HepG2 (cell line): ENCODE measurements around the gene CAND2. TPM values are rescaled to one million over a fixed set of nuclear protein-coding genes. Genes with fewer than 3 reads are reported as not detected.
"Not testable (repeated sequence)": the region's sequence is repeated elsewhere in the genome, so short reads cannot be mapped to it uniquely, and the experiment has no call there.

Experiments used
- ATAC-seq: fragments of 200-7000 bp; cut with Tn5 transposase; 3 replicates; pipeline ENCODE4 v1.9.1; 2020; ENCODE audit warnings: mild to moderate bottlenecking, moderate library complexity
- BruUV-seq: library from RNA; stranded (reverse); fragments of 400-500 nt; replicated peaks from 2 replicates; lab custom pipeline; 2021; lab: Mats Ljungman, UMichigan
- CTCF ChIA-PET: fragments of 300-600 bp; formaldehyde crosslinking; extraction: SDS; loops from one replicate; lab custom pipeline; 2021; ENCODE audit warnings: low total read pairs, inconsistent platforms, low intra/inter-chr PET ratio; lab: Yijun Ruan, JAX
- POLR2A ChIA-PET: fragments of 350-600 bp; sonication (Branson Sonifier 250); formaldehyde crosslinking; loops from one replicate; lab custom pipeline; 2020; ENCODE audit warnings: antibody characterized with exemption, inconsistent platforms; lab: Yijun Ruan, JAX
- DNase-seq: peaks from one replicate; pipeline ENCODE4 v3.0.0-alpha.2; 2015; ENCODE audit warnings: low spot score
- FAIRE-seq: peaks from 3 replicates; lab custom pipeline; 2011; peaks lifted over from hg19 to GRCh38; lab: Jason Lieb, UNC
- H2AFZ ChIP-seq: one replicate; pipeline ENCODE4 v1.6.1; 2011; ENCODE audit warnings: low read length, inconsistent platforms
- H3K27ac ChIP-seq: fragments of 300-600 bp; 3 replicates; pipeline ENCODE4 v1.8.0; 2011; ENCODE audit warnings: mixed run types, mild to moderate bottlenecking, mixed read lengths, low read length, inconsistent platforms; ENCODE audit not compliant: insufficient read depth; ENCODE audit errors: extremely low read length
- H3K27me3 ChIP-seq, 2 experiments: fragments of 200-600 bp in 1 of 2; 2 replicates in 1 of 2; 3 replicates in 1 of 2; pipeline versions ENCODE4 v1.6.0 to v1.8.0; 2011; ENCODE audit warnings: low read length in 2 of 2, mild to moderate bottlenecking in 2 of 2, moderate library complexity in 2 of 2, inconsistent platforms in 1 of 2; ENCODE audit not compliant: insufficient read depth in 2 of 2, control insufficient read depth in 1 of 2
- H3K36me3 ChIP-seq, 2 experiments: fragments of 200-600 bp in 1 of 2; replicated peaks in 1 of 2; 2 replicates in 1 of 2; 3 replicates in 1 of 2; pipeline versions ENCODE4 v1.5.1 to v1.8.0; 2011; ENCODE audit warnings: low read length in 2 of 2, inconsistent platforms in 1 of 2; ENCODE audit not compliant: insufficient read depth in 2 of 2, control insufficient read depth in 1 of 2
- H3K4me1 ChIP-seq: 2 replicates; pipeline ENCODE4 v1.5.1; 2012; ENCODE audit warnings: low read length, inconsistent platforms; ENCODE audit not compliant: insufficient read depth
- H3K4me2 ChIP-seq: 2 replicates; pipeline ENCODE4 v1.6.0; 2011; ENCODE audit warnings: low read depth, low read length, inconsistent platforms
- H3K4me3 ChIP-seq, 3 experiments: fragments of 200-600 bp in 1 of 3; sonication (generic), shearing (Covaris generic) in 1 of 3; replicated peaks in 1 of 3; 2 replicates each; pipeline ENCODE4 v1.5.1; 2011 to 2016; ENCODE audit warnings: low read length in 3 of 3, inconsistent platforms in 2 of 3, low read depth in 2 of 3, mild to moderate bottlenecking in 2 of 3, control low read depth in 1 of 3, mixed read lengths in 1 of 3; ENCODE audit not compliant: insufficient read depth in 1 of 3
- H3K79me2 ChIP-seq: one replicate; pipeline ENCODE4 v1.6.1; 2011; ENCODE audit warnings: low read length, inconsistent platforms; ENCODE audit not compliant: insufficient read depth
- H3K9ac ChIP-seq: 2 replicates; pipeline ENCODE4 v1.6.0; 2011; ENCODE audit warnings: mild to moderate bottlenecking, low read depth, low read length, inconsistent platforms; ENCODE audit not compliant: insufficient read depth
- H3K9me3 ChIP-seq: 2 replicates; pipeline ENCODE4 v1.5.1; 2012; ENCODE audit warnings: mild to moderate bottlenecking, low read length
- H4K20me1 ChIP-seq: 2 replicates; pipeline ENCODE4 v1.6.0; 2011; ENCODE audit warnings: inconsistent platforms, mild to moderate bottlenecking, low read length, moderate library complexity; ENCODE audit not compliant: insufficient read depth
- GRHL1 ChIP-seq: sonication (generic); formaldehyde crosslinking; conservative IDR thresholded peaks from 2 replicates; pipeline ENCODE4 v1.8.0; 2022; ENCODE audit warnings: missing genetic modification reagents
- MYNN ChIP-seq: sonication (generic); formaldehyde crosslinking; IDR thresholded peaks from 2 replicates; pipeline ENCODE4 v1.4.0; 2020; ENCODE audit warnings: mild to moderate bottlenecking, low read depth, missing genetic modification reagents
- NPAS2 ChIP-seq: sonication (generic); formaldehyde crosslinking; IDR thresholded peaks from 2 replicates; pipeline ENCODE4 v1.8.0; 2022; ENCODE audit warnings: mild to moderate bottlenecking, missing genetic modification reagents, borderline replicate concordance
- ZNF34 ChIP-seq: sonication (generic); formaldehyde crosslinking; IDR thresholded peaks from 2 replicates; pipeline ENCODE4 v1.4.0; 2020; ENCODE audit warnings: mild to moderate bottlenecking, missing genetic modification reagents, borderline replicate concordance
- ZNF383 ChIP-seq: sonication (generic); formaldehyde crosslinking; IDR thresholded peaks from 2 replicates; pipeline ENCODE4 v1.4.0; 2020; ENCODE audit warnings: missing genetic modification reagents, mild to moderate bottlenecking, borderline replicate concordance
- WGBS: methylation state at CpG from one replicate; pipeline ENCODE4 v1.1.6; 2017; ENCODE audit warnings: low lambda C conversion rate; 5-methylcytosine and 5-hydroxymethylcytosine counted together
- in situ Hi-C: cut with HindIII; loops from 2 replicates; pipeline ENCODE4 v1.10.0; 2017; ENCODE audit warnings: low pct_unique_long_range_greater_than_20kb; ENCODE audit not compliant: extremely low pct_ligation_motif_present
- intact Hi-C: fragments of 100-400 bp; cut with micrococcal nuclease; formaldehyde crosslinking; loops from one replicate; pipeline ENCODE4 v1.10.0; 2022; ENCODE audit not compliant: unreplicated experiment
- polyA plus RNA-seq, 8 experiments: library from polyadenylated mRNA; depleted of rRNA in 3 of 8; stranded (reverse) in 7 of 8; unstranded in 1 of 8; fragments of >200 nt; fragmentation: Illumina TruSeq in 4 of 8; extraction: Trizol in 4 of 8; gene quantifications; 2 replicates each; pipeline versions ENCODE4 v1.2.1 to v1.2.3, GENCODE V29; 2011 to 2016; ENCODE audit warnings: low read depth in 4 of 8, missing spikeins in 1 of 8, mixed read lengths in 1 of 8; ENCODE audit not compliant: insufficient read depth in 1 of 8
- total RNA-seq, 5 experiments: library from RNA; depleted of rRNA; stranded (reverse); fragments of >200 nt; fragmentation: Illumina TruSeq; extraction: Trizol; gene quantifications; 2 replicates each; pipeline ENCODE4 v1.2.3, GENCODE V29; 2016; ENCODE audit warnings: low read depth in 1 of 5

The CAND2 gene
- total and polyA plus RNA-seq, 2 of the 13 experiments (the other 11 are each of a cell fraction or from before 2014, with no cell fraction given): 0.01 TPM; not detected in 1

- TF ChIP-seq ZNF383 (CRISPR knock-in tag) (no peak), MYNN (CRISPR knock-in tag) (no peak), GRHL1 (CRISPR knock-in tag) (no peak), ZNF34 (CRISPR knock-in tag) (no peak), NPAS2 (CRISPR knock-in tag) (no peak)
Observed at GRCh38 chr3:12775226-12775625, 21.3 kb upstream of the CAND2 start (continued).

GRCh38 chr3:12775970-12776369 is 20.5 kb upstream of the CAND2 start:
- in situ Hi-C loops, intact Hi-C loops, H3K9me3 ChIP-seq, H3K36me3 ChIP-seq, H4K20me1 ChIP-seq, ATAC-seq, H3K4me2 ChIP-seq, H3K27ac ChIP-seq, DNase-seq, CTCF ChIA-PET, H3K79me2 ChIP-seq, H3K9ac ChIP-seq, POLR2A ChIA-PET, BruUV-seq, H2AFZ ChIP-seq, H3K4me3 ChIP-seq, H3K4me1 ChIP-seq, FAIRE-seq: not testable (repeated sequence)
- 22% methylated on average over 6 of the region's 6 CpGs for WGBS
- peaks cover 0 to 22% of the 10 kb centered on the region in 2 experiments; a peak in 4 of 5 replicates for H3K27me3 ChIP-seq
